ENCODE data around the gene STUM.

DNA sequence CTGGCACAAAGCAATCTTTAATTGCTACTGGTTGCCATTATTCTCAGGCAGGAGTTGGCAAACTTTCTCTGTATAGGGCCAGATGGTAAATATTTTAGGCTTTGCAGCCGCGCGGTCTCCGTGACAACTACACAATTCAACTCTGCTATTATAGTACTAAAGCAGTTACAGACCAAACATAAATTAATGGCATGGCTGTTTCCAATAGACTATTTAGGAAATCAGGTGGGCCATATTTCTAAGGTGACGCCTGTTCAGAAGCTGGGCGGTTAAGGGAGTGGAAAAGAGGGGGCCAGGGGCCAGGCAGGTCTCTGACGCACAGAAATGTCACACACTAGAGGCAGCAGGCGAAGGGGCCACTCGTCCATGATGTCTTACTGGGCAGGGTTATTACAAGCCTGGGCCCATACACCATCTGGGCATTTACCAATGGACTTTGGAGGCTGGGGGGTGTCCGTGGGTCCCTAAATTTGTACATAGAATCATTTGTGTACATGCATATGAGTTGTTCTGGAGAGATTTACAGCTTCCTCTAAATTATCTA is 80.1 kb downstream of the STUM start:
- TF ChIP-seq, protein P1, sequence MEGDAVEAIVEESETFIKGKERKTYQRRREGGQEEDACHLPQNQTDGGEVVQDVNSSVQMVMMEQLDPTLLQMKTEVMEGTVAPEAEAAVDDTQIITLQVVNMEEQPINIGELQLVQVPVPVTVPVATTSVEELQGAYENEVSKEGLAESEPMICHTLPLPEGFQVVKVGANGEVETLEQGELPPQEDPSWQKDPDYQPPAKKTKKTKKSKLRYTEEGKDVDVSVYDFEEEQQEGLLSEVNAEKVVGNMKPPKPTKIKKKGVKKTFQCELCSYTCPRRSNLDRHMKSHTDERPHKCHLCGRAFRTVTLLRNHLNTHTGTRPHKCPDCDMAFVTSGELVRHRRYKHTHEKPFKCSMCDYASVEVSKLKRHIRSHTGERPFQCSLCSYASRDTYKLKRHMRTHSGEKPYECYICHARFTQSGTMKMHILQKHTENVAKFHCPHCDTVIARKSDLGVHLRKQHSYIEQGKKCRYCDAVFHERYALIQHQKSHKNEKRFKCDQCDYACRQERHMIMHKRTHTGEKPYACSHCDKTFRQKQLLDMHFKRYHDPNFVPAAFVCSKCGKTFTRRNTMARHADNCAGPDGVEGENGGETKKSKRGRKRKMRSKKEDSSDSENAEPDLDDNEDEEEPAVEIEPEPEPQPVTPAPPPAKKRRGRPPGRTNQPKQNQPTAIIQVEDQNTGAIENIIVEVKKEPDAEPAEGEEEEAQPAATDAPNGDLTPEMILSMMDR (IDR thresholded peaks at IDR 0.05) = no peak
- no peak for TF ChIP-seq POLR2A (IDR thresholded peaks at IDR 0.05)
